ENCODE data around the gene SNAPC1.

DNA sequence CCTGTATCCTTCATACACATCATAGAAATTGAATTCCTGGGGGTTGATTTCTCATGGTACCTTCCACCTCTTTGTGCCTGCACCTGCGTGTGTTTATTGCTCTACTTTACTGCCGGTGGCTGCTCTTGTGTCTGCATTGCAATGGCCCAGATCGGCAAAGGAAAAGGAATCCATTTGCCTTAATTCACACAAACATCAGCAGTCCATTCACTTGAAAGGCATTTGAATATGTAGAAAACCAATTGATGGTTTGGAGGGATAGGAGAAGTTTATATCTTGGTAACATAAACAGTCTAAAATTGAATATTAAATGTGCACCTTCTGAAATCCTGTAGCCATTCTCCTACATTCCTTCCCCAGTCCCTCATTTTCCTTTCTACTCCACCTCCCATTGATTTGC lies 74.0 kb downstream of the SNAPC1 start:
- TF ChIP-seq, protein P1, sequence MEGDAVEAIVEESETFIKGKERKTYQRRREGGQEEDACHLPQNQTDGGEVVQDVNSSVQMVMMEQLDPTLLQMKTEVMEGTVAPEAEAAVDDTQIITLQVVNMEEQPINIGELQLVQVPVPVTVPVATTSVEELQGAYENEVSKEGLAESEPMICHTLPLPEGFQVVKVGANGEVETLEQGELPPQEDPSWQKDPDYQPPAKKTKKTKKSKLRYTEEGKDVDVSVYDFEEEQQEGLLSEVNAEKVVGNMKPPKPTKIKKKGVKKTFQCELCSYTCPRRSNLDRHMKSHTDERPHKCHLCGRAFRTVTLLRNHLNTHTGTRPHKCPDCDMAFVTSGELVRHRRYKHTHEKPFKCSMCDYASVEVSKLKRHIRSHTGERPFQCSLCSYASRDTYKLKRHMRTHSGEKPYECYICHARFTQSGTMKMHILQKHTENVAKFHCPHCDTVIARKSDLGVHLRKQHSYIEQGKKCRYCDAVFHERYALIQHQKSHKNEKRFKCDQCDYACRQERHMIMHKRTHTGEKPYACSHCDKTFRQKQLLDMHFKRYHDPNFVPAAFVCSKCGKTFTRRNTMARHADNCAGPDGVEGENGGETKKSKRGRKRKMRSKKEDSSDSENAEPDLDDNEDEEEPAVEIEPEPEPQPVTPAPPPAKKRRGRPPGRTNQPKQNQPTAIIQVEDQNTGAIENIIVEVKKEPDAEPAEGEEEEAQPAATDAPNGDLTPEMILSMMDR (IDR thresholded peaks at IDR 0.05; ENCODE audit: insufficient read depth, low read length, poor library complexity, severe bottlenecking) = no peak
- no peak for TF ChIP-seq EZH2phosphoT487 (conservative IDR thresholded peaks at IDR 0.05; ENCODE audit: low read length)
